SHP77 treated with DMSO at 0.1 percent for 48 hours (cell line): Measurements from ENCODE around the gene SDHB.
A peak's percentile ranks its signal among the peaks of the same experiment; 100 is the strongest.

Source experiments
- DNase-seq: peaks from one replicate; lab custom pipeline; 2025; lab: John Stamatoyannopoulos, UW

The SDHB gene

GRCh38 chr1:17045634-17046333 lies 8.0 kb downstream of the SDHB start:
- peak; percentile 11 for DNase-seq

DNA sequence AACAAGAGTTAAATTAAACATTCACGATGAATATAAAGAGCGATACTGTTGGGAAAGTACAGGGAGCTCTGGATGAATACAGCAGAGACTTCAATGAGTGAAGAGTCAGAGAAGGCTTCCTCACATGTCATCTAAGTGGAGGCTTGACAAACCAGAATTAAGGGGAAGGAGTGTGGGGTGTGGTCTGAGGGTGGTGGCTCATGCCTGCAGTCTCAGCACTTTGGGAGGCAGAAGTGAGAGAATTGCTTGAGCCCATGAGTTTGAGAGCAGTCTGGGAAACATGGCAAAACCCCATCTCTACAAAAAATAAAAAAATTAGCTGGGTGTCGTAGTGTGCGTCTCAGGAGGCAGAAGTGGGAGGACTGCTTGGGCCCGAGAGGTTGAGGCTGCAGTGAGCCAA lies 8.7 kb downstream of the SDHB start:
- DNase-seq = no peak

GRCh38 chr1:17043676-17044075 lies 10.2 kb downstream of the SDHB start:
- no peak for DNase-seq

- DNase-seq = no peak
Observed at GRCh38 chr1:17040135-17040534, 13.7 kb downstream of the SDHB start.

DNA sequence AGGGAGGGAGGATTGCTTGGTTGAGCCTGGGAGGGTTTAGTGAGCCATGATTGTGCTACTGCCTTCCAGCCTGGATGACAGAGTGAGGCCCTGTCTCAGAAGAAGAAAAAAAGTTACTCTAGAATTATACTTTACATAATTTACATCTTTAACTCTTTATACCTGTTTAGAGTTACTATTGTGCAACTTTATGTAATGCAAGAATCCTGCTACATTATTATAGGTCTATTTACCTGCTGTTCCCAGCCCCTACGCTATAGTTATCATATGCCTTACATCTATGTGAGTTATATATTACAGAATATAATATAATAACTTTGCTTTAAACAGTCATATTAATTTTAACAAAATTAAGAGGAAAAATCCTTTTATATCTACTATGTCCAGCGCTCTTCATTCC lies 14.3 kb downstream of the SDHB start:
- DNase-seq = no peak

DNA sequence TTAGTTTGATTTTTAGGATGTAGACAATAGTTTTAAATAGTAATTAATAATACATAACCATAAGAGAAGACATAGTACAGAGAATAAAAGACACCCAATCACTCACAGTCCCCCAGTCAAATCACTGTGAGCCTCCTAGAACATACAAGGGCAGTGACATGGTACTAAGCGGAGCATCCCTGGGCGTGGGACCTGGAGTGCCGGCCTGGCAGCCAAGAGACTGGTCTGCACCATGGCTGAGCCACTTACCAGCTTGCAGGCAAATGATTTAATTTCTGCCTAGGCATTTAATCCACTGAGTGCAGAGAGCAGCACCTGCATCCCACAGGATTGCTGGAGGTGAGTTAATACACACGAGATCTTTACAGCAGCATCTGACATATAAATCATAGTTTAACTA lies 20.4 kb downstream of the SDHB start:
- DNase-seq = no peak

- DNase-seq = no peak
Observed at GRCh38 chr1:17032741-17033140, 21.1 kb downstream of the SDHB start.

DNA sequence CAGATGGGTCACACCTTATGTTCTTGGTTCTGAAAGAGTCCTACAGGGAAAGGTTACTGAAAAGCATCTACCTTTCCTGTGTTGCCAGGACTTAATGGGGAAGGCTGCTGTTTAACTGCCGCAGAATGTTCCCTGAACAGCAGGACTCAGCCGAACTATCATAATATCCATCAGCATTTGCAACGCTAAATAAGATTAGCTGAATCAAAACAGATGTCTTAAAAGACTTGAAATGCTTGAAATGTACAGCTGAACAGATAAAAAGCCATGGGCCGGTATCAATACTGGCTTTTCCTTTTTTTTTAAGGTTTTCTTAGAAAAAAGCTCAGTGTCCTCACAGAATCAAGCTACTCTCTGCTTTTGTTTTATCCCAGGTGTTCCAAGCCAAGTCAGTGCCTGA lies 22.4 kb downstream of the SDHB start:
- no peak for DNase-seq

DNA sequence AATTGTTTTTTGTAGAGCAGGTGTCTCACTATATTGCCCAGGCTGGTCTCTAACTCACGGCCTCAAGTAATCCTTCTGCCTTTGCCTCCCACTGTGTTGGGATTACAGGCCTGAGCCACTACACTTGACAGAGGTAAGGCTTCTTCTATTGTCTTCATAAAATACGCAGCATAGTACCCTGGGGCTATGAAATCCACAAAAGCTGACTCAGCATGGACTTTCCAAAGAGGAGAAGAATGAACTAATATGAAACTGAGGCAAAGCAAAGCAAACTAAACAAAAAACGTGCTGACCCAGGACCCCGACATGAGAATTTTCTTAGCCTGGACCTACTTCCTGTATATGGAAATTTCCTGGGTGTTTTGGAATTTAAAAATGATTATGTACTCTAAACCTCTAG lies 23.6 kb downstream of the SDHB start:
- DNase-seq = no peak

DNA sequence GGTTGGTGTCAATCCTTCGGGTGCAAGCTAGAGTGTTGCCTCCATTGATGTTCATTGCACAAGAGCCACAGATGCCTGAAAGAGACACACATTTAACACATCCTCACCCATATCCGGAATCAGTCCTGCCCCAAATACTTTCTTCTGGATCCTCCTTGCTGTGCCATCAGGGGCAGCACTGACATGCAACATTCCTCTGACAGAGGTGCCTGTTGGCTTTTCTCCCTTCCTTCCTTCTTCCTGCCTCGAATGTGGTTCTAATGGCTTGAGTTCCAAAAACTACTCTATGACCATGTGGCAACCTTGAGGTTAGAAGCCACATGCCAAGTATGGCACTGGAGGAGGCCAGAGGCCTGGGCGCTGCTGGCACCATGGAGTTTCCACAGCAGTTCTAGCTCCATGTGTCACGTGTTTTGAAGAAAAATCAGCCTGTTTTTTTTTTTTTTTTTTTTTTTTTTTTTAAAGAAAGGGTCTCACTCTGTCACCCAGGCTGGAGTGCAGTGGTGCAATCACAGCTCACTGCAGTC lies 25.1 kb downstream of the SDHB start:
- no peak for DNase-seq

GRCh38 chr1:17027900-17028299 lies 25.9 kb downstream of the SDHB start:
- DNase-seq = no peak

DNA sequence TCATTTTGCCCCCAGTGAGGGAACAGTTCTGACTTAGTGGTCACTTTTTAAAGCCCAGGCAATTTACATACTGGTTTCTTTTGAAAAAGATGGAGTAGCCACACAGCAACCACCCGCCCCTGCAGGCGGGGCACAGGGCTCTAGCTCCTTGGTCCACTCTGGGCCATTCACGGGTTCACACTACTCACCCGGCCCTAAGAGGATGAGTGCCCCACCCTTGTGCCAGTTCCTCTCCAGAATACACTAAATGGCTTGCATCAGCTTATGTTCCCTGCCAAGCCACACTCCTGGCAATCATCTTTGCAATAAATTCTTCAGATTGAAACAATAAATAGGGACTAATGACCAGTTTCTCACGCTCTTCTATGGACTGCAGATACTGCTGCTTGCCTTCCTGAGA lies 26.4 kb downstream of the SDHB start:
- DNase-seq = no peak

GRCh38 chr1:17024721-17025120 lies 29.1 kb downstream of the SDHB start:
- no peak for DNase-seq

DNA sequence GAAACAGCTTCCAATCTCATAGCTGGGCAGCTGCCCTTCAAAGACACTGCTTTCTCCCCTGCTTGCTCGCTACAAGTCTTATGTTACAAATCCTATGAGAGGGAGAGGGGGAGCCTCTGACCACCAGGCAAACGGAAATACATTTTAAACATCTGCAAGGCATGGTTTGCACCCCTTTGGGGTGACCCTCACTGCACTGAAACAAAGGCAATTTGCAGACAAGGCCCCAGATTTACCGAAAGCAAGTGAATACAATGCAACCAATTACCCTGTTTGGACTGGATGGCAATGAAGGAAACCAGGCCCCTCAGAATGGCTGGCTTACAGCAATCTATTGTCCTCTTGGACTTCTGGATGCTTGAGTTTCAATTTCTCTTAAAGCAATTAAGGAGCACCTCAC lies 30.3 kb downstream of the SDHB start:
- DNase-seq = no peak

GRCh38 chr1:17023102-17023501 lies 30.7 kb downstream of the SDHB start:
- DNase-seq = no peak

GRCh38 chr1:17021896-17022295 lies 31.9 kb downstream of the SDHB start:
- DNase-seq = no peak

DNA sequence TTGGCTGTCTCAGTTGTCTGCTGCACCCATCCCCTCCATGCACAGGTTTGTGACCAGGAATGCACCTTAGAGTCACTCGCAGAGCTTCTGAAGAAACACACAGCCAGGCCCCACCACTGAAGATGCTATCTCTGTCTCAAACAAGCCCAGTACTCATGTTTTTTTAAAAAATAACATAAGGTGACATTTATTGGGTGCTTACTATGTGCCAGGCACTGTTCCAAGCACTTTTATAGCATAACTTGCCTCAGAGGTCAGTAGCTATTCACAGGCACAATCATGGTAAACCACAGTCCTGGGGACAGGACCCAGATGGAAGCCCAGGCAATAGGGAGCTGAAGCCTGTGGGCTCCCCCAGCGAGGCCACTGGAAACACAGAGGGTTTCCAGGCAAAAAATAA lies 33.3 kb downstream of the SDHB start:
- DNase-seq = no peak

- no peak for DNase-seq
Observed at GRCh38 chr1:17018849-17019248, 35.0 kb downstream of the SDHB start.

DNA sequence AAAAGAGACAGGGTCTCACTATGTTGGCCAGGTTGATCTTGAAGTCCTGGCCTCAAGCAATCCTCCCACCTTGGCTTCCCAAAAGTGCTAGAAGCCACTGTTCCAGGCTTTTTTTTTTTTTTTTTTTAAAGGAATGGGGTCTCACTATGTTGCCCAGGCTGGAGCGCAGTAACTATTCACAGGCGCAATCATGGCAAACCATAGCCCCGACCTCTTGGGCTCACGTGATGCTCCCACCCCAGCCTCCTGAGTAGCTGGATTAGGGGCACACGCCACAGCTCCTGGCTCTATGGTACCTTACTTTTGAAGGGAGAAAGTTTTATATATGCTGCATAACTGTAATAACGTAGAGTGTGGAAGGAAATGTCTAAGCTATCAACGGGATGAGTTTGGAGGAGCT lies 36.4 kb downstream of the SDHB start:
- no peak for DNase-seq

DNA sequence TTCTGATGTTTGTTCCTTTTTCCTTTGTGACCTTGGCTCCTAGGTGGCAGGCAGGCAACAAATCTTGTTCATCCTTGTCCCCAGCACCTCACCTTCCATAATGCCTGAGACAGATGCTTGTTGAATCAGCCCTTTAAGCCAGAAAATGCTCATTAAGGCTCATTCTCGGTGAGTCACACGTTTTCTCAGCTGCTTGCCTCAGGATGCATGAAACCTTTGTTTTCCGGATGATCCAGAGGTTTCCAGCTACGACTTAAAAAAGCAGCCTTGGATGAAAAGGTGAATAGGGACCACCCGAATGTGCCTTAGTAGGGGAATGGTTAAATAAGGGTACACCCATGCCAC lies 37.5 kb downstream of the SDHB start:
- no peak for DNase-seq

DNA sequence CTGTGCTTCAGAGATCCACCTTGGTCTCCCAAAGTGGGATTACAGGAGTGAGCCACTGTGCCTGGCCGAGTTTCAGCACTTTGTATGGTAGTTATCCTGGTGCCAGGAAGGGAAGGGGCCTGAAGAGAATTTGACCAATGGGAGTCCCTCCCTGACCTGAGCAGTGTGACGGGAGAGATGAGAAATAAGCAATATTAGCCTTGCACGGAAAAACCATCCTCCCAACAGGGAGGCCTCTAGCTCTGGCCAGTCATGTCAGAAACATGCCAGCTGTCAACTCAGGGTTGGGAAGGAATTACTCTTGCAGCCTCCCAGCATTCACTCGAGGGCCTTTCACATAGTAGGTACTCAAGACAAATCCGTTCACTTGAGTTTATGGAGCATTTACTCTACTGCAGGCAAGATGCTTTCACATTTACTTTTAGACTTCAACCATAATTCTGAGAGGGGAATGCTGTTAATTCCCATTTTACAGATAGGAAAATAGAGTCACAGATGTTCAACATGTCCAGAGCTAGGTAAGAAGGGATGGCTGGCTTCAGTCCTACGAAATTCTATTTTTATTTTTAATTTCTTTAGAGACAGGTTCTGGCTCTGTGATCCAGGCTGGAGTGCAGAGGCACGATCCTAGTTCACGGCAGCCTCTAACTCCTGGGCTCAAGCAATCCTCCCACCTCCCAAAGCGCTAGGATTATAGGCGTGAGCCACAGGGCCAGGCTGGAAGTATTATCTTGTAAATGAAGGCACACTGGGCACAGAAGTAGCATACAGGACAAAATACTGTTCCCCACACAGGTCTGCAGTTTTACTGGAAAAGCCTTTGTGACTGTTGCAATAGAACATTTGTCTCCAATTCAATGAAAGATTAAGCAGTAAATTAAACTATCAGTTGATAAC lies 38.9 kb downstream of the SDHB start:
- DNase-seq = no peak

DNA sequence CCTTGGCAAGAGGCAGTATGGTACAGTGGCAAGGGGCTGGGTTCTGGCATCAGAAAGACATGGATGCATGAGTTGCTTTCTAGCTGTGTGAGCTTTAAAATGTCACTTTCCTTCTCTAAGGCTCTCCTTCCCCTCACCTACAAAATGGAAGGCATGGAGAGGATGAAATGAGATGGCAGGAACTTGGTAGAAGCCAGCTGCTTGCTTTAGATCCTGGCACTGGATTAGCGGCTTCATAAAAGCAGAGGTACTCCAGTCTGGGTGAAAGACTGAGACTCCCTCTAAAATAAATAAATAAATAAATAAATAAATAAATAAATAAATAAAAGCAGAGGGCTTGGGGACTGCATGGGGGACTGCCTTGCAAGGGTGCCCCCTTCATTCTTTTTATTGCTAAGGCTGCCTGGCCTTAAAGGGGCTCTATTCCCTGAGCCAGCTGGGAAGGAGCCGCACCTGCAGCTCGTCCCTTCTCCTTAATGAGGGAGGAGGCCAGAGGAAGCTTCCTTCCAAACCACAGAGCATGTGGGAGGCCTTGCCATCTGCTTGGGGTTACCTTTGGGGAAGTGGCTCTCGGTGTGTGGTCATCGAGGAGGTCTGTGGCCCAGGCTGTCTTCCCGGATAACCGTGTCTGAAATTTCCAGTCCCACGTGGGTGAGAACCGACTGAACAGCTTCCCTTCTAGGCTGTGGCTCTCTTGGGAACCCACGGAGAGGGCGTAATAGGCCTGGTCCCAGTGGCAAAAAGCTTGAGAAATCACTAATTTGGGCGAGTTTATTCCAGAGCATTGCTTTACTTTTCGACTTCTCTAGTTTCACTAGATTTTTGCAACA lies 40.1 kb downstream of the SDHB start:
- no peak for DNase-seq
